ENCODE results near the gene VTCN1.
"Not testable (repeated sequence)": the region's sequence is repeated elsewhere in the genome, so short reads cannot be mapped to it uniquely, and the experiment has no call there.

Gene VTCN1

GRCh38 chr1:117123274-117123673, 87.5 kb downstream of the VTCN1 start:
- DNase-seq (ENCODE audit: low spot score), result no peak

GRCh38 chr1:117122330-117123025, 88.2 kb downstream of the VTCN1 start:
- peak; percentile 16 for DNase-seq (ENCODE audit: low spot score)

- peak; percentile 96 for DNase-seq (ENCODE audit: low spot score)
Measured at GRCh38 chr1:117121589-117122329, 89.0 kb downstream of the VTCN1 start, which contains the start of gene TRIM45. Gene TRIM45 (minus strand): TSS chr1:117121749. CDS start chr1:117121201, 548 bp downstream.

GRCh38 chr1:117120774-117121588, 89.7 kb downstream of the VTCN1 start:
- DNase-seq (ENCODE audit: low spot score), result no peak

GRCh38 chr1:117119144-117119543, 91.6 kb downstream of the VTCN1 start:
- DNase-seq (ENCODE audit: low spot score), result not testable (repeated sequence)

DNA sequence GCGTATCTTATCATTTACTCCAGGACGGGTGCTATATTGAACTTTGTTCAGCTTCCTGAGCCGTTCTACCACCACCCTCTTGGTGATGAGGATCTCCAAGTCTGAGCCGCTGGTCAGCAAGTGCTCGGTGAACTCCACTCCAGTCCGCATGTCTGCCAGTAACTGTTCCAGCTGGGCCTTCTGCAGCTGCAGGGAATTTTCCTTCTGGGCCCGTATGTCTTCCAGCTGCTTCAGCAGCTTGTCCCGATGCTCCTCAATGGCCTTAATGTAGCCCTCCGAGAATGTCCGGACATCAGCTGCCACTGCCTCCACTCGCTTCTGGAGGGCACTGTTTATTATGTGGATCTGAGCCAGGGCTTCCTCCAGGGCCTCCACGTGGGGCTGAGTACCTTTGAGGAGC, 92.6 kb downstream of the VTCN1 start:
- DNase-seq (ENCODE audit: low spot score), result no peak

DNA sequence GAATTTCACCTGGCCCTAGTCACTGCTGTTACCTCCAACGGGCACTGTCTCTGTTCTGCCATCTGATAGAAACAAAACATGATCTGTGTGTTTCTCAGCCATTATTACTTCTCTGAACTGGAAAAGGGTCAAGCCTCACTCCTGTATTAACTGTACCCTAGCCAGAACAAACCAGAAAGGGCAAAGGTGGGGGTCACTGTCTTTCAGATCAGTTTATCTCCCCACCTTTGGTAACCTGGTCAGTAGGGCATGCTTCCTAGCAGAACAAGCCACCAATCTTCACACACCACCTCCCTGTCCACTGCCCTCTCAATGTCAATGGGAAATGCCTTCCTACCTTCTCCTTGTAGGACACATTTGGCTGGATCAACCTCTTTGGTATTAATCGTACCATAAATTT, 93.0 kb downstream of the VTCN1 start:
- no peak for DNase-seq (ENCODE audit: low spot score)

DNA sequence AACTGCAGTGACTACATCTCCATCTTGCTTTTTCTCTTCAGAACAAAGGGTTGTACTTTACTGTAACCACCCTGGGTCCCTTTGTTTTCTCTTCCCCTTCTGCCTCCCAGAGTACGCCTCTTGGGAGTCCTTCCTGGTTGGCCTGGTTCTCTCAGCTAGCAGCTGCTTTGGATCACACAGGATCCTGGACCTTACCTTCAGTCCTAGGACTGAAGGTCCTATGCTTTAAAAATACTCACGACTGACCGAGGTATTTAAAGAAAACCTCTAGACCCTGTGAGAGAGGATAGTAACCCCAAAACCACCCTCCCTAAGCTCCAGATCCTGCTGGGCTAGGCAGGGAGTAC, 94.0 kb downstream of the VTCN1 start:
- DNase-seq (ENCODE audit: low spot score), result no peak

DNA sequence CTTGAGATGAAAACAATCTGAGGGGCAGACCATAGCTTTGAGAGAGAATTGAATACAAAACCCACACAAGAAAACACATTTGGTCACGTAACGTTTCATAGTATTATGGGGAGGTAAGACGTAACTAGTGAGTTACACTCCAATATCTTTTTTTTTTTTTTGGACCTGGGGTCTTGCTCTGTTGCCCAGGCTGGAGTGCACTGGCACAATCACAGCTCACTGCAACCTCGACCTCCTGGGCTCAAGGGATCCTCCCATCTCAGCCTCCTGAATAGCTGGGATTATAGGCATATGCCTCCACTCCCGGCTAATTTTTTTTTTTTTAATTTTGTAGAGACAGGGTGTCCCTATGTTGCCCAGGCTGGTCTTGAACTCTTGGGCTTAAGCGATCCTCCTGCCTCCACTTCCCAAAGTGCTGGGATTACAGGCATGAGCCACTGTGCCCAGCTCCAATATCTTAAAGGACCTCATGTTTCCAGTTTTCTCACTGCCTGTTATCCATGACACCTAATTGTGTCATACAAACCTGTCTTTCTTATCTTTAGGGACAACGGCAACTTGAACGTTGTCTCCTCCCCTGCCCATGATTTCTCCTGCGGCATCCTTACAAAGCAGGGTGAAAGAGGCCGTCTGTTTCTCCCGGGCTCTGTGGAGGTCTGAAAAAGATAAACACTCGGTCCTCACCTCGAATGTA, 94.5 kb downstream of the VTCN1 start:
- DNase-seq (ENCODE audit: low spot score), result no peak

DNA sequence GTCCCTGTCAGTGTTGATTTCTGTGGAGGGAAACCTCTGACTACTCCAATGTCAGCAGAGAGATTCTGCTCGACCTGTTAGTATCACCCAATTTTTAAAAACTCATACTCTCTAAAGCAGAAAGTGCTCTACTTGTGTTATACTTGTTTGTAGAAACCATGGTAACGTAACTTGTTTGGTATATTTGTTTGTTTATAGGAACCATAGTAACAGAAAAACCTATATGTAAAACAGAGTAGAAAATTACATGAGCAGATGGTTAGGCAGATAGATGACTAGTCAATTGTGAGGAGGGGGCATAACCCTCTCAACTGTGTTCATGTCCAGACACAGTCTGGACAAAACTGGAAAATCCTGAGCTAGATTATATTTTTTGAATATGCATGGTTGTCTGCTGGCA, 95.8 kb downstream of the VTCN1 start:
- no peak for DNase-seq (ENCODE audit: low spot score)

DNA sequence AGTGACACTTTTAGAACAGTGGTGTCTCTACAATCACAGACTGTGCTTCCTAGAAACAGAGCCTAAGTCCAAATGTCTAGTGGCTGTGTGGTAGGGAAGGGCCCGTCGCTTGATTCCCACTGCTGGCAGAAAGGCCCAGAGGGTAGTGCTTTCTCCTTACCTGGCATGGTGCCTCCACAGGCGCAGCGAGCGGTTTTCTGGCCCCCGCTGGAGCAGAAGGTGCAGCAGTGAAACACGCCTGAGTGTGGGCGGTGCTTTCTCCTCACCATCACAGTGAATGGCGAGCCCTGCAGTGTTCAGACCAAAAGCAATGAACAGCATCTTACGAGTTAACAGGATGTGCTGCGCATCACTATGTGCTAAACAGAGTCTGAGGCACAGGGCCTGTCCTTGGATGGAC, 97.5 kb downstream of the VTCN1 start:
- DNase-seq (ENCODE audit: low spot score), result no peak

- DNase-seq (ENCODE audit: low spot score), result no peak
Measured at GRCh38 chr1:117112047-117112717, 98.5 kb downstream of the VTCN1 start.

DNA sequence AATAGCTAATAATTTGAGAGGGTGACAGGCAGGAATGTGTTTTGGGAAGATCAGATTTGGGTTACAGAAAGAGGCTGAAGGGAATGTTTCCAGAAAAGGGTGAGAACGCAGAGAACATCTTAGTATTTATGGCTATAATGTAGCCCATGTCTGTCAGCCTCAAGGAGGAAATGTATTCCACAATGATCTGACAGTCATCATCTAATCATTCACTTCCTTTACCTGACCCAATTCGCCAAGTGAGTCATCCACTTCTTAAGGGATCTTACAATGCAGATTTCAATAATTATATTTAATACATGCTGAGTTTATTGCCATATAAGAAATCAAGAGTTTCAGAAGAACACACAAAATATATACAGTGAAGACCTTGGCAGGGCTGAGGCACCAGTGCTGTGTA, 100.0 kb downstream of the VTCN1 start:
- DNase-seq (ENCODE audit: low spot score), result no peak

DNA sequence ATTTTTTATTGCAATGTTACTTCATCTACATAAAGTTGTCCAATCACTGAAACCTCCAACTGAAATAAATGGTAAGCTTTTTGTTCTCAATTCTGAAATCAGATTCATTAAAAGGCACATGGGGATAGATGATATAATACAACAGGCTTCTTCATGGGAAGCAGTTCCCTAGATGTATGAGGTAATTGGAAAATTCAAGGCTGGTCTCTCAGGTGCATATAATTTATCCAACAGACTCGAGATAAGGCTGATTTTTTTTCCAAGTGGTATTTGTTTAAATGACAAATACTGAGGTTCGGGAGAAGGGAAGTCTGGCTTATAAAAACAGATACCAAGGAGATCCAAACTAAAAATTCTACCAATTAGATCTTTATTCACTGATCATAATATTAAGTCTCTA, 103.4 kb downstream of the VTCN1 start:
- no peak for DNase-seq (ENCODE audit: low spot score)

DNA sequence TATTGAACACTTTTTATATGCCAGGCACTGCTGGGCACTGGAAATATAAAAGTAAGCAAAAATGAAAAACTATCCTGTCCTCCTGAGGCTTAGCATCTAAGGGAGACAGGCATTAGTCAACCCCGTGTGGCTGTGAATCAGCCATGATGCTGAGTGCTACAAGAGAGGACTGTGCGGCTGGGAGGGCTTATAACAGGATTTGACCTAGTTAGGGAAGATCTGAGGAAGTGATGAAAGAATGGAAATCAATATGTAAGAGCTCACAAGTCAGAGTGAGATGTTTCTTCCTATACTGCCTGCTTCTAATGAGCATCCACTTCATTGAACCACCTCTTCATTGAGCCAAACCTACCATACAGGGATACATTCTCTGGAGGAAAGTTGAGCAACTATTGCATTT, 104.2 kb downstream of the VTCN1 start:
- no peak for DNase-seq (ENCODE audit: low spot score)

DNA sequence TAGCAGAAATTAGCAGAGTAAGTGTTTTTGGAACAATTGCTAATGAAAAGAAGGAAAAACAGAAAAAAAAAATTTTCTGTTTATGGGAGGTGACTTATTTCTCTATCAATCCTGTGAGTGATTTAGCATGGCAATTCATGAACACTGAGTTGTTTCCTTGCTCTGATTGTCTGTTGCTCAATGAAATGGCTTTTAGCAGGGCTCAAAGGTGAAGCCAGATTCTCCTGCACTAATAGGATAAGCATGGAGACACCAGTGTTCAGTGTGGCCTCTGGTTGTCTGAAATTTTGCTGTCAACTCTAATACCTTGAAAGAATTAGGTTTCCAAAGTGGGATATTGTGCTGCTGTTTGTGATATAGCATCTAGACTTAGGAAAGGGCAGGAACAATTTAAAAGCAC, 105.0 kb downstream of the VTCN1 start:
- no peak for DNase-seq (ENCODE audit: low spot score)

- DNase-seq (ENCODE audit: low spot score), result no peak
Measured at GRCh38 chr1:117104986-117105385, 105.7 kb downstream of the VTCN1 start.

GRCh38 chr1:117101858-117102257, 108.9 kb downstream of the VTCN1 start:
- DNase-seq (ENCODE audit: low spot score), result not testable (repeated sequence)

DNA sequence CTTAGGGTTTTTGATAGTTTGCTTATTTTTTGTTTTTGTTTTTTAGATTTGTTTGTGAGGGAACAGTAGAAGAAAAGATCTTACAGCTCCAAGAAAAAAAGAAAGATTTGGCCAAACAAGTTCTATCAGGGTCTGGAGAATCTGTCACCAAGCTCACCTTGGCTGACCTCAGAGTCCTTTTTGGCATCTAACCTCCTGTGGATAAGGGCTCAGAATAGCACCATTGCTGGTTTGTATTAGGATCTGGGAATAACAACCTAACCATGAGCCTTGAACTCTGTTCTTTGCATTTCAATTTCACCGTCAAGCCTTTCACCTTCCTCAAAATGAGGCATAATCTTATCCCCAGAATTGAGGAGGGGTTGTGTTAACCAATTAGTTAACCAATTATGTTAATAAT, 109.4 kb downstream of the VTCN1 start:
- no peak for DNase-seq (ENCODE audit: low spot score)

- DNase-seq (ENCODE audit: low spot score), result no peak
Measured at GRCh38 chr1:117098287-117098890, 112.3 kb downstream of the VTCN1 start.

DNA sequence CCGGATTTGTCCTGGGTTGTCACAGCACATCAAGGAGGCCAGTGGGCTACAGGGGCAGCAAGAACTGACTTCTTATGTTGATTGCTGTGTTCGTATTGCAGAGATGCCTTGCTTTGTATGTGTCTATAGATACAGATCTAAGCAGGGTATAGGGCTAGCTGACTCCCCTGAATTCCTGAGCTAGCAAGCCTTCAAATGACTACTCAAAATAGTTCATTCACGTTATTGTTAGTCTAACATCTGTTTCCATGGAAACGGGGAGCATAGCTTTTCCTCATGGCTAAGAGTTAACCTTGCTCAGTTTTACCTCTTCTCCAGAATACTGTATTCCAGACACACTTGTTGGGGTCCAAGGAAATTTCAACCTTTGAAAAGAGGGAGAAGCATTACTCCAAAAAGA, 113.3 kb downstream of the VTCN1 start:
- no peak for DNase-seq (ENCODE audit: low spot score)

Data from SK-N-DZ (cell line).